HEK293 (cell line): ENCODE data around the gene CLN5.

ENCODE experiments used
- ZNF530 ChIP-seq: fragments of 450-650 bp; formaldehyde crosslinking; IDR thresholded peaks from 2 replicates; pipeline ENCODE4 v1.5.1; 2016; ENCODE audit warnings: low read depth, missing biosample characterization, missing genetic modification characterization
- TF ChIP-seq, protein P1 (sequence below): fragments of 450-650 bp; formaldehyde crosslinking; IDR thresholded peaks from 2 replicates; pipeline ENCODE4 v1.5.1; 2016; ENCODE audit warnings: missing biosample characterization, missing genetic modification characterization

DNA sequence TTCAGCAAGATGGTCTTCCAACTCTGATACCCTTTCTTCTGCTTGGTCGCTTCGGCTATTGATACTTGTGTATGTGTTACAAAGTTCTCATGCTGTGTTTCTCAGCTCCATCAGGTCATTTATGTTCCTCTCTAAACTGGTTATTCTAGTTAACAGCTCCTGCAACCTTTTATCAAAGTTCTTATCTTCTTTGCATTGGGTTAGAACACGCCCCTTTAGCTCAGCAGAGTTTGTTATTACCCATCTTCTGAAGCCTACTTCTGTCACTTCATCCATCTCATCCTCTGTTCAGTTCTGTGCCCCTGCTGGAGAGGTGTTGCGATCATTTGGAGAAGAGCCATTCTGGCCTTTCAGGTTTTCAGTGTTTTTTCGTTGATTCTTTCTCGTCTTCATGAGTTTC, 24.9 kb upstream of the CLN5 start:
- no peak for TF ChIP-seq ZNF530 (tag by site-specific recombination)
- TF ChIP-seq, protein P1, sequence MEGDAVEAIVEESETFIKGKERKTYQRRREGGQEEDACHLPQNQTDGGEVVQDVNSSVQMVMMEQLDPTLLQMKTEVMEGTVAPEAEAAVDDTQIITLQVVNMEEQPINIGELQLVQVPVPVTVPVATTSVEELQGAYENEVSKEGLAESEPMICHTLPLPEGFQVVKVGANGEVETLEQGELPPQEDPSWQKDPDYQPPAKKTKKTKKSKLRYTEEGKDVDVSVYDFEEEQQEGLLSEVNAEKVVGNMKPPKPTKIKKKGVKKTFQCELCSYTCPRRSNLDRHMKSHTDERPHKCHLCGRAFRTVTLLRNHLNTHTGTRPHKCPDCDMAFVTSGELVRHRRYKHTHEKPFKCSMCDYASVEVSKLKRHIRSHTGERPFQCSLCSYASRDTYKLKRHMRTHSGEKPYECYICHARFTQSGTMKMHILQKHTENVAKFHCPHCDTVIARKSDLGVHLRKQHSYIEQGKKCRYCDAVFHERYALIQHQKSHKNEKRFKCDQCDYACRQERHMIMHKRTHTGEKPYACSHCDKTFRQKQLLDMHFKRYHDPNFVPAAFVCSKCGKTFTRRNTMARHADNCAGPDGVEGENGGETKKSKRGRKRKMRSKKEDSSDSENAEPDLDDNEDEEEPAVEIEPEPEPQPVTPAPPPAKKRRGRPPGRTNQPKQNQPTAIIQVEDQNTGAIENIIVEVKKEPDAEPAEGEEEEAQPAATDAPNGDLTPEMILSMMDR (tag by site-specific recombination), result no peak
